Esophagus muscularis mucosa (tissue), 4 donors: ENCODE data around the gene LAMTOR1. TPM values are rescaled to one million over a fixed set of nuclear protein-coding genes. Genes with fewer than 3 reads are reported as not detected.

Source experiments
- DNase-seq: peaks from one replicate; pipeline ENCODE4 v3.0.0-alpha.2; 2017; ENCODE audit errors: extremely low spot score
- H3K27ac ChIP-seq, 4 donors: fragments of 200-600 bp; sonication (generic); replicated peaks in 1 of 4; 1 replicate in 3 of 4; 2 replicates in 1 of 4; pipeline ENCODE4 v1.5.1; 2016 to 2019; ENCODE audit warnings: mild to moderate bottlenecking in 1 of 4
- H3K27me3 ChIP-seq, 4 donors: fragments of 200-600 bp; sonication (generic); one replicate each; pipeline versions ENCODE4 v1.5.1 to v1.6.0; 2016 to 2019
- H3K36me3 ChIP-seq, 4 donors: fragments of 200-600 bp; sonication (generic); one replicate each; pipeline ENCODE4 v1.5.1; 2016 to 2019
- H3K4me1 ChIP-seq, 4 donors: fragments of 200-600 bp; sonication (generic); one replicate each; pipeline ENCODE4 v1.5.1; 2016 to 2019
- H3K4me3 ChIP-seq, 4 donors: fragments of 200-600 bp; sonication (generic); 1 replicate in 2 of 4; 2 replicates in 2 of 4; pipeline ENCODE4 v1.5.1; 2016 to 2019; ENCODE audit warnings: mild to moderate bottlenecking in 4 of 4, moderate library complexity in 1 of 4
- H3K9me3 ChIP-seq, 4 donors: fragments of 200-600 bp; sonication (generic); 1 replicate in 3 of 4; 2 replicates in 1 of 4; pipeline ENCODE4 v1.5.1; 2016 to 2019
- EP300 ChIP-seq: sonication (generic); formaldehyde crosslinking; IDR thresholded peaks from one replicate; pipeline ENCODE4 v1.6.1; 2017; ENCODE audit warnings: antibody characterized with exemption
- POLR2A ChIP-seq: fragments of 450-650 bp; IDR thresholded peaks from one replicate; pipeline ENCODE4 v1.6.1; 2017; ENCODE audit warnings: antibody characterized with exemption, moderate library complexity, mild to moderate bottlenecking, low read depth
- POLR2AphosphoS5 ChIP-seq, 2 donors: sonication (generic); formaldehyde crosslinking; IDR thresholded peaks; one replicate each; pipeline ENCODE4 v1.6.1; 2017; ENCODE audit warnings: antibody characterized with exemption in 2 of 2
- WGBS: methylation state at CpG from one replicate; pipeline ENCODE4 v1.1.5; 2018; 5-methylcytosine and 5-hydroxymethylcytosine counted together
- intact Hi-C: fragments of 100-400 bp; cut with DNase I; formaldehyde crosslinking; loops from one replicate; pipeline ENCODE4 v1.15.1; 2023
- total RNA-seq, 4 donors: library from RNA; depleted of rRNA; stranded (reverse); fragments of >200 nt; gene quantifications; one replicate each; pipeline versions ENCODE4 v1.1.0 to v1.2.1, GENCODE V29; 2016
- TF ChIP-seq, protein P1 (sequence below), 3 experiments: fragments of 200-600 bp in 2 of 3; fragments of 450-650 bp in 1 of 3; sonication (generic) in 2 of 3; IDR thresholded peaks; one replicate each; pipeline ENCODE4 v1.5.1; 2017 to 2019; ENCODE audit warnings: antibody characterized with exemption in 3 of 3, mild to moderate bottlenecking in 2 of 3, moderate library complexity in 1 of 3

The LAMTOR1 gene
- total RNA-seq, 4 donors from 2014 or later: 86.8 to 103 (median 98.0) TPM

GRCh38 chr11:72120930-72121329, 17.8 kb upstream of the LAMTOR1 start:
- H3K4me3 ChIP-seq: no peak overlapping the region

DNA sequence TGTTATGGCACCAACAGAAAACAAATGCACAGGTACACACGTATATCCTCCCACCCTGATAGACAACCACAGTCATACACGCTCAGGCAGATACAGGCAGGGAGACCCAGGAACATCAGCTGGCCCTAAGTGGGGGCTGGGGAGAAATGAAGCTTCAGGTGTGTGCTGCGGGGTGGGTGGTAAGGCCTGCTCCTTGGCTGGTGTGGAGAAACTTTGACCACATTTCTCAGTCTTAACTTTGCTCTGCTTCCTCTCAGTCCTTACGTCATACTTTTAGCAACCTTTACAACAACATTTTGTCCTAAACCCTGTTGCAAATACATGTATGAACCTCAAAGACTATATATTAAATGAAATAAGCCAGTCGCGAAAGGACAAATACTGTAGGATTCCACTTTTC, 16.1 kb upstream of the LAMTOR1 start:
- Histone ChIP-seq H3K27me3 (peaks cover 0 to 6% (median 0%) of the 10 kb centered on the region in 4 donors), H3K9me3 (no peaks in the 10 kb centered on the region), H3K4me3 (no peak overlapping the region), H3K36me3 (no peaks in the 10 kb centered on the region), H3K27ac (no peak overlapping the region), H3K4me1 (no peaks in the 10 kb centered on the region)
- 80% methylated on average over 6 of the region's 6 CpGs for WGBS
- intact Hi-C loops: no loop called here
- no peak for DNase-seq
- TF ChIP-seq, protein P1, sequence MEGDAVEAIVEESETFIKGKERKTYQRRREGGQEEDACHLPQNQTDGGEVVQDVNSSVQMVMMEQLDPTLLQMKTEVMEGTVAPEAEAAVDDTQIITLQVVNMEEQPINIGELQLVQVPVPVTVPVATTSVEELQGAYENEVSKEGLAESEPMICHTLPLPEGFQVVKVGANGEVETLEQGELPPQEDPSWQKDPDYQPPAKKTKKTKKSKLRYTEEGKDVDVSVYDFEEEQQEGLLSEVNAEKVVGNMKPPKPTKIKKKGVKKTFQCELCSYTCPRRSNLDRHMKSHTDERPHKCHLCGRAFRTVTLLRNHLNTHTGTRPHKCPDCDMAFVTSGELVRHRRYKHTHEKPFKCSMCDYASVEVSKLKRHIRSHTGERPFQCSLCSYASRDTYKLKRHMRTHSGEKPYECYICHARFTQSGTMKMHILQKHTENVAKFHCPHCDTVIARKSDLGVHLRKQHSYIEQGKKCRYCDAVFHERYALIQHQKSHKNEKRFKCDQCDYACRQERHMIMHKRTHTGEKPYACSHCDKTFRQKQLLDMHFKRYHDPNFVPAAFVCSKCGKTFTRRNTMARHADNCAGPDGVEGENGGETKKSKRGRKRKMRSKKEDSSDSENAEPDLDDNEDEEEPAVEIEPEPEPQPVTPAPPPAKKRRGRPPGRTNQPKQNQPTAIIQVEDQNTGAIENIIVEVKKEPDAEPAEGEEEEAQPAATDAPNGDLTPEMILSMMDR (IDR thresholded peaks at IDR 0.05): no peak
- TF ChIP-seq POLR2A: no peak
- TF ChIP-seq POLR2AphosphoS5 (IDR thresholded peaks at IDR 0.05): no peak
- TF ChIP-seq EP300: no peak

More at GRCh38 chr11:72120930-72121329, 17.8 kb upstream of the LAMTOR1 start:
- H3K4me1 ChIP-seq: no peaks in the 10 kb centered on the region
- H3K36me3 ChIP-seq: no peaks in the 10 kb centered on the region
- no peak overlapping the region for H3K27ac ChIP-seq
- intact Hi-C loops: no loop called here
- 79% methylated on average over 2 of the region's 2 CpGs for WGBS
- TF ChIP-seq EP300 (no peak), POLR2A (no peak), POLR2AphosphoS5 (IDR thresholded peaks at IDR 0.05) (no peak)
- TF ChIP-seq, protein P1 (IDR thresholded peaks at IDR 0.05): no peak
- H3K9me3 ChIP-seq: no peaks in the 10 kb centered on the region
- H3K27me3 ChIP-seq: peaks cover 0 to 6% (median 0%) of the 10 kb centered on the region in 4 donors
- DNase-seq: no peak

DNA sequence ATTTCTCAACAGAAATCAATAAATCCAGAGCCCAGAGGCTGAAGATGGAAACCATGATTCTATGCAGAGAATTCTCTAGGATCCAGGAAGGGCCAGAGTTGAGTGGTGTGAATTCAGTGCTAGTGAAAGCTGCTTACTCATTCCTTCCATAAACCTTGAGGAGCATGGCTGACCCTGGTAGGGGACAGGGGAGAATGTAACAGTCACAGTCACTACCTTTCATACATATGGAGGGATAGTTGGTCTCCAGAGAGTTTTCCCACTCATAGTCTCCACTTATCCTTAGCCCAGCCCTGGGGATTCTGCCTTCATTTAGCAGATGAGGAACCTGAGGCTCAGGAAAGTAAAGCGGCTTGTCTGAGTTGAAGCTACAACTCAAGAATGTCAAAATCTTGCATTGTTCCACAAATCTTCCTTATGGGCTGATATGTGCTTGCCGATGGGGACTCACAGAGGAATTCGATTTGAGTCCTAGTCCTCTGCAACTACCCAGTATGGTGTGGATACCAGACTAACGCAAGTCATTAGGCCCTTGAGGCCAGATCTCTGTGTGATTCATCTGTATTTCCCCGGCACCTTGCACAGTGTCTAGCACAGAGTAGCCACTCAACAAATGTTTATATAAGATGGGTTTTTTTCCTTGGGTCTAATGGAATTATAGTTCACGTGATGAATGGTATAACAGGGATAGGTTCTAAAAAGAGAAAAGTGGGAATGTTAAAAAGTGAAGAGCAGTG, 13.1 kb upstream of the LAMTOR1 start:
- H3K36me3 ChIP-seq: no peaks in the 10 kb centered on the region
- 96% methylated on average over 6 of the region's 6 CpGs for WGBS
- H3K27ac ChIP-seq: no peak overlapping the region
- peaks cover 11 to 14% (median 13%) of the 10 kb centered on the region in 4 donors for H3K4me1 ChIP-seq
- DNase-seq: no peak
- H3K27me3 ChIP-seq: peaks cover 0 to 6% (median 0%) of the 10 kb centered on the region in 4 donors
- H3K4me3 ChIP-seq: no peak overlapping the region
- no peak for TF ChIP-seq POLR2AphosphoS5 (IDR thresholded peaks at IDR 0.05)
- intact Hi-C loops: no loop called here
- no peaks in the 10 kb centered on the region for H3K9me3 ChIP-seq

- no peak overlapping the region for H3K27ac ChIP-seq
- DNase-seq: no peak
- H3K4me1 ChIP-seq: peaks cover 15 to 17% (median 16%) of the 10 kb centered on the region in 4 donors
- H3K4me3 ChIP-seq: no peak overlapping the region
- intact Hi-C loops: no loop called here
- peaks cover 0 to 8% (median 5%) of the 10 kb centered on the region in 4 donors for H3K36me3 ChIP-seq
- TF ChIP-seq EP300 (no peak), POLR2AphosphoS5 (IDR thresholded peaks at IDR 0.05) (no peak), POLR2A (no peak)
- TF ChIP-seq, protein P1 (IDR thresholded peaks at IDR 0.05): no peak
- H3K27me3 ChIP-seq: peaks cover 0 to 6% (median 0%) of the 10 kb centered on the region in 4 donors
- 89% methylated on average over 1 of the region's 1 CpG for WGBS
- no peaks in the 10 kb centered on the region for H3K9me3 ChIP-seq
These were observed 11.5 kb upstream of the LAMTOR1 start for GRCh38 chr11:72114570-72114969.

- no peak for DNase-seq
- Histone ChIP-seq H3K27ac (peak overlapping the region; percentile 89 to 97 (median 93)), H3K4me1 (peaks cover 15 to 17% (median 16%) of the 10 kb centered on the region in 4 donors), H3K36me3 (peaks cover 0 to 20% (median 19%) of the 10 kb centered on the region in 4 donors), H3K27me3 (no peaks in the 10 kb centered on the region), H3K9me3 (no peaks in the 10 kb centered on the region), H3K4me3 (peak overlapping the region; percentile 64 to 71 (median 68))
- WGBS: 66% methylated on average over 9 of the region's 9 CpGs
- TF ChIP-seq POLR2AphosphoS5 (IDR thresholded peaks at IDR 0.05) (no peak), EP300 (no peak), POLR2A (no peak)
- TF ChIP-seq, protein P1 (IDR thresholded peaks at IDR 0.05): no peak
- intact Hi-C loops: no loop called here
These were observed 10.1 kb upstream of the LAMTOR1 start for GRCh38 chr11:72112978-72113808.
